B cell (primary cell): Measurements from ENCODE around the gene CPXM1. TPM values are rescaled to one million over a fixed set of nuclear protein-coding genes. Genes with fewer than 3 reads are reported as not detected.
"Not testable (repeated sequence)": the region's sequence is repeated elsewhere in the genome, so short reads cannot be mapped to it uniquely, and the experiment has no call there.

Source experiments
- ATAC-seq: fragments of 200-7000 bp; cut with Tn5 transposase; one replicate; pipeline ENCODE4 v1.10.0; 2021; ENCODE audit warnings: low read depth, mild to moderate bottlenecking, moderate number of reproducible peaks, moderate library complexity
- CTCF ChIA-PET: fragments of 350-600 bp; sonication (Branson Sonifier 250); formaldehyde crosslinking; loops from one replicate; lab custom pipeline; 2021; ENCODE audit warnings: antibody characterized with exemption, inconsistent platforms; lab: Charles Lee
- POLR2A ChIA-PET: fragments of 350-600 bp; sonication (Branson Sonifier 250); formaldehyde crosslinking; loops from one replicate; lab custom pipeline; 2021; ENCODE audit warnings: antibody characterized with exemption; lab: Charles Lee
- DNase-seq: peaks from one replicate; pipeline ENCODE4 v3.0.0; 2013
- H2AFZ ChIP-seq: 2 replicates; pipeline ENCODE4 v1.6.1; 2012; ENCODE audit warnings: mild to moderate bottlenecking, low read depth, low read length; ENCODE audit not compliant: insufficient read depth, poor library complexity, severe bottlenecking
- H3K27ac ChIP-seq, 2 donors: 1 replicate in 1 of 2; 2 replicates in 1 of 2; pipeline ENCODE4 v1.5.1; 2012 to 2013; ENCODE audit warnings: low read length in 2 of 2, mild to moderate bottlenecking in 2 of 2, moderate library complexity in 1 of 2
- H3K27me3 ChIP-seq, 4 experiments: fragments of 200-600 bp in 1 of 4; sonication (generic) in 1 of 4; replicated peaks in 1 of 4; 1 replicate in 2 of 4; 2 replicates in 2 of 4; pipeline versions ENCODE4 v1.6.1 to v1.7.0; 2013 to 2016; ENCODE audit warnings: low read length in 3 of 4, mild to moderate bottlenecking in 2 of 4, mixed read lengths in 1 of 4, moderate library complexity in 1 of 4; ENCODE audit not compliant: insufficient read depth in 4 of 4, control insufficient read depth in 3 of 4; ENCODE audit errors: control extremely low read depth in 1 of 4
- H3K36me3 ChIP-seq, 2 experiments: replicated peaks in 1 of 2; 1 replicate in 1 of 2; 2 replicates in 1 of 2; pipeline versions ENCODE4 v1.6.1 to v1.7.1; 2013; ENCODE audit warnings: low read length in 1 of 2; ENCODE audit not compliant: insufficient read depth in 2 of 2, control insufficient read depth in 1 of 2; ENCODE audit errors: control extremely low read depth in 1 of 2, extremely low read depth in 1 of 2
- H3K4me1 ChIP-seq, 2 donors: fragments of 200-600 bp in 1 of 2; sonication (generic) in 1 of 2; 1 replicate in 1 of 2; 2 replicates in 1 of 2; pipeline versions ENCODE4 v1.5.1 to v1.6.1; 2013 to 2017; ENCODE audit warnings: low read length in 2 of 2; ENCODE audit not compliant: control insufficient read depth in 2 of 2, insufficient read depth in 2 of 2
- H3K4me2 ChIP-seq: replicated peaks from 2 replicates; pipeline ENCODE3; 2012; ENCODE audit warnings: mild to moderate bottlenecking, low read depth, low read length; ENCODE audit not compliant: poor library complexity, severe bottlenecking
- H3K4me3 ChIP-seq, 5 experiments: fragments of 200-600 bp in 1 of 5; sonication (generic) in 1 of 5; 1 replicate in 3 of 5; 2 replicates in 2 of 5; pipeline versions ENCODE4 v1.5.1 to v1.7.0; 2011 to 2016; ENCODE audit warnings: low read length in 4 of 5, mild to moderate bottlenecking in 4 of 5, low read depth in 2 of 5, control low read depth in 1 of 5, moderate library complexity in 1 of 5; ENCODE audit not compliant: insufficient read depth in 1 of 5; ENCODE audit errors: control extremely low read depth in 1 of 5, extremely low read depth in 1 of 5
- H3K79me2 ChIP-seq: fragments of 200-600 bp; sonication (generic); one replicate; pipeline ENCODE4 v1.6.0; 2016; ENCODE audit warnings: low read length; ENCODE audit not compliant: control insufficient read depth, insufficient read depth
- H3K9ac ChIP-seq: fragments of 200-600 bp; sonication (generic); 2 replicates; pipeline ENCODE4 v1.6.1; 2017; ENCODE audit warnings: mild to moderate bottlenecking, low read length, moderate library complexity
- H3K9me3 ChIP-seq, 3 donors: one replicate each; pipeline versions ENCODE4 v1.6.1 to v1.7.1; 2013; ENCODE audit warnings: low read length in 2 of 3; ENCODE audit not compliant: control insufficient read depth in 2 of 3, insufficient read depth in 1 of 3; ENCODE audit errors: control extremely low read depth in 1 of 3
- H4K20me1 ChIP-seq: 2 replicates; pipeline ENCODE4 v1.6.0; 2012; ENCODE audit warnings: mild to moderate bottlenecking, low read length; ENCODE audit not compliant: insufficient read depth, control insufficient read depth, poor library complexity, severe bottlenecking
- H3K27ac Mint-ChIP-seq: one replicate; pipeline ENCODE4 v1.8.0; 2021; ENCODE audit warnings: mixed read lengths
- H3K27me3 Mint-ChIP-seq: one replicate; pipeline ENCODE4 v1.8.0; 2021; ENCODE audit warnings: mixed read lengths
- H3K4me1 Mint-ChIP-seq: one replicate; pipeline ENCODE4 v1.8.0; 2021; ENCODE audit warnings: mixed read lengths
- H3K4me3 Mint-ChIP-seq: one replicate; pipeline ENCODE4 v1.8.0; 2021; ENCODE audit warnings: mixed read lengths
- H3K9me3 Mint-ChIP-seq: one replicate; pipeline ENCODE4 v1.8.0; 2022; ENCODE audit warnings: mixed read lengths; ENCODE audit not compliant: insufficient read depth
- CTCF ChIP-seq: fragments of 200-600 bp; IDR thresholded peaks from one replicate; pipeline ENCODE4 v1.8.0; 2022; ENCODE audit warnings: antibody characterized with exemption, mild to moderate bottlenecking
- EZH2 ChIP-seq: IDR thresholded peaks from 2 replicates; pipeline ENCODE4 v1.6.1; 2012; ENCODE audit warnings: borderline replicate concordance, low read depth, mild to moderate bottlenecking, moderate library complexity, low read length; ENCODE audit not compliant: insufficient read depth, poor library complexity, severe bottlenecking
- WGBS: methylation state at CpG from one replicate; pipeline ENCODE4 v1.1.5; 2013; ENCODE audit warnings: missing lambda C conversion rate; ENCODE audit not compliant: insufficient coverage; 5-methylcytosine and 5-hydroxymethylcytosine counted together
- intact Hi-C: fragments of 100-400 bp; cut with micrococcal nuclease; formaldehyde crosslinking; loops from one replicate; pipeline ENCODE4 v1.10.0; 2022
- polyA plus RNA-seq: library from polyadenylated mRNA; depleted of rRNA; stranded (reverse); fragments of >200 nt; gene quantifications from 2 replicates; pipeline ENCODE4 v1.2.3, GENCODE V29; 2012
- total RNA-seq, 2 donors: library from RNA; stranded (reverse); fragments of 120-200 nt in 1 of 2; gene quantifications; 1 replicate in 1 of 2; 2 replicates in 1 of 2; pipeline versions ENCODE4 v1.2.3 to v1.2.4, GENCODE V29; 2013 to 2022

The CPXM1 gene
- total and polyA plus RNA-seq, 2 donors (not counting 1 experiment from before 2014, with no cell fraction given): 0.21 to 1.9 TPM

- no peak overlapping the region for H3K4me2 ChIP-seq
- DNase-seq (no peak), ATAC-seq (no peak)
- WGBS: 44% methylated on average over 9 of the region's 12 CpGs
- no peaks in the 10 kb centered on the region for H4K20me1 ChIP-seq
- peaks cover 0 to 15% (median 0%) of the 10 kb centered on the region in 4 experiments for H3K27me3 ChIP-seq
- TF ChIP-seq CTCF: no peak
- TF ChIP-seq EZH2: no peak
- H3K9me3 Mint-ChIP-seq: no peaks in the 10 kb centered on the region
- H3K9ac ChIP-seq: no peak overlapping the region
- no peak overlapping the region for H3K4me3 ChIP-seq
- ChIA-PET CTCF (no interaction called here), POLR2A (no interaction called here)
- no peak overlapping the region for H3K27ac ChIP-seq
- no peaks in the 10 kb centered on the region for H3K36me3 ChIP-seq
- peaks cover 0 to 5% (median 0%) of the 10 kb centered on the region in 3 donors for H3K9me3 ChIP-seq
- no peaks in the 10 kb centered on the region for H3K4me1 Mint-ChIP-seq
- no peak overlapping the region for H3K4me3 Mint-ChIP-seq
- H2AFZ ChIP-seq: no peak overlapping the region
- H3K27me3 Mint-ChIP-seq: peaks cover 40% of the 10 kb centered on the region
- no peaks in the 10 kb centered on the region for H3K79me2 ChIP-seq
- no peak overlapping the region for H3K27ac Mint-ChIP-seq
- intact Hi-C loops: no loop called here
- H3K4me1 ChIP-seq: no peaks in the 10 kb centered on the region
Measured at GRCh38 chr20:2771631-2772080, 28.8 kb downstream of the CPXM1 start.

GRCh38 chr20:2770091-2770490 is 30.3 kb downstream of the CPXM1 start:
- H3K9me3 ChIP-seq, H3K36me3 ChIP-seq, H3K4me2 ChIP-seq, ATAC-seq, intact Hi-C loops, H3K79me2 ChIP-seq, H3K27ac Mint-ChIP-seq, H3K4me1 Mint-ChIP-seq, DNase-seq, H3K4me3 ChIP-seq, H3K9ac ChIP-seq, CTCF ChIA-PET, H4K20me1 ChIP-seq, POLR2A ChIA-PET, H3K4me3 Mint-ChIP-seq, H3K4me1 ChIP-seq, H3K27ac ChIP-seq, H2AFZ ChIP-seq, H3K9me3 Mint-ChIP-seq: not testable (repeated sequence)
- 93% methylated on average over 10 of the region's 12 CpGs for WGBS
- H3K27me3 Mint-ChIP-seq: peaks cover 40% of the 10 kb centered on the region
- H3K27me3 ChIP-seq: peaks cover 0 to 15% (median 0%) of the 10 kb centered on the region in 4 experiments
